GM21526 (cell line): ENCODE results near the gene U2SURP.

Experiments used
- ATAC-seq: cut with Tn5 transposase; IDR thresholded peaks from one replicate; pipeline ENCODE4 v1.9.1; 2021; ENCODE audit warnings: moderate library complexity; ENCODE audit not compliant: unreplicated experiment, low FRiP score

U2SURP gene

GRCh38 chr3:143001369-143002082 is at the start of gene U2SURP:
Gene U2SURP (plus strand): TSS chr3:143001570. CDS start chr3:143001629, 59 bp downstream.
- ATAC-seq: peak; percentile 90

GRCh38 chr3:142951794-142952193 is 49.6 kb upstream of the U2SURP start:
- no peak for ATAC-seq

- ATAC-seq: no peak
These were observed 48.8 kb upstream of the U2SURP start for GRCh38 chr3:142952272-142953193.

- ATAC-seq: no peak
These were observed 47.9 kb upstream of the U2SURP start for GRCh38 chr3:142953443-142953842.

GRCh38 chr3:142958707-142959106 is 42.7 kb upstream of the U2SURP start:
- no peak for ATAC-seq

GRCh38 chr3:142960322-142960850 is 41.0 kb upstream of the U2SURP start:
- no peak for ATAC-seq

GRCh38 chr3:142961539-142961938 is 39.8 kb upstream of the U2SURP start:
- no peak for ATAC-seq

- no peak for ATAC-seq
These were observed 39.2 kb upstream of the U2SURP start for GRCh38 chr3:142962175-142962519.

GRCh38 chr3:142962520-142963233 is 38.7 kb upstream of the U2SURP start:
- ATAC-seq: no peak

- ATAC-seq: no peak
These were observed 38.2 kb upstream of the U2SURP start for GRCh38 chr3:142963234-142963515.

- ATAC-seq: no peak
These were observed 37.6 kb upstream of the U2SURP start, which contains the start of gene PAQR9 for GRCh38 chr3:142963516-142964448. Gene PAQR9 (minus strand): TSS chr3:142963674. CDS start chr3:142963336, 338 bp downstream.

- ATAC-seq: no peak
These were observed 35.8 kb upstream of the U2SURP start for GRCh38 chr3:142965581-142965980.

GRCh38 chr3:142966808-142967207 is 34.6 kb upstream of the U2SURP start:
- no peak for ATAC-seq

- no peak for ATAC-seq
These were observed 32.9 kb upstream of the U2SURP start for GRCh38 chr3:142968319-142969025.

GRCh38 chr3:142971431-142971830 is 29.9 kb upstream of the U2SURP start:
- ATAC-seq: no peak

GRCh38 chr3:142972092-142972753 is 29.1 kb upstream of the U2SURP start:
- no peak for ATAC-seq

- no peak for ATAC-seq
These were observed 28.0 kb upstream of the U2SURP start for GRCh38 chr3:142973217-142974009.
